Measurements from ENCODE around the gene OSBPL6.

The OSBPL6 gene

DNA sequence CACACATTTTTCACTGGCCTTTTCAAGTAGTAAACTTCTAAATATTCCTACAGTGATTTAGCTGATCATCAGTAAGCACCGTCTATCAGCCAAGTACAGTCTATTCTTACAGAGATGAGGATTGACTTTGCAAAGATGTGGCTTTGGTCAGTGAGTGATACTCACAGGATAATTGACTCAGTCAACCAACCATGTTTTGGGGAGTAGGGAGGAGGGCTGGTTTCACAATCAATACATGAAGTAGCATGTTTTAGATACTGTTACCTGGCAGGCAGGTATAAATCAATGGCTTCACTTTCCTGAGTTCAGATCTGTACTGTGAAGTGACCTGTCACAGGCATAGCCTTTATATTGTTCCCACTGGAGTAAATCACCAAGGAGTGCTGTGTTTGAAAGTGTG is 27.2 kb downstream of the OSBPL6 start:
- H3K36me3 ChIP-seq (ENCODE audit: insufficient read depth, low read length), result no peaks in the 10 kb centered on the region
- no peak for DNase-seq (ENCODE audit: low read depth, low spot score)
- no peak overlapping the region for H3K4me3 ChIP-seq
- TF ChIP-seq POLR2AphosphoS5 (IDR thresholded peaks at IDR 0.05; ENCODE audit: borderline replicate concordance, low read depth, low read length) (no peak), EZH2 (IDR thresholded peaks at IDR 0.05) (no peak), FOXP2 (optimal IDR thresholded peaks at IDR 0.05; ENCODE audit: control extremely low read depth, extremely low read length, insufficient read depth) (no peak)
- H3K9ac ChIP-seq (ENCODE audit: insufficient read length), result no peak overlapping the region
- H3K9me3 ChIP-seq (ENCODE audit: low read depth, low read length), result no peaks in the 10 kb centered on the region
- no peak overlapping the region for H3K27ac ChIP-seq

DNA sequence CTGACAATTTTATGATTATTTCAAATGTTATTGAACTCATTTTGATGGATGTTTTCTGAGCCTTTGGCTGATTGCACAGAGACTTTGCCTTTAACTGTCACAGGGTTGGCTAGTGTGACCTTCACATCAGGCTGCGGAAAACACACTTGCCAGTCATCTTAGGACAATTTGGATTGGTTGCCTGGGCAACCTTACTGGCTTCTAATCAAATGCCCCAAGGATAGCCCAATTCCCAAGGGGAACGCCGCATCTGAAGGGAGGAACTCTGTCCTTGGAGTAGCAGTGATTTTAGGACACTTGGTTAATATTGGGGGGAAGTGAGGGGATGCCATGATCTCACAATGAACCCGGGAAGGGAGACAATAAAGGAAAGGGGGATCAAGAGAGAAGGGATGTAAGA is 29.5 kb downstream of the OSBPL6 start:
- Histone ChIP-seq H3K27ac (no peak overlapping the region), H3K36me3 (ENCODE audit: insufficient read depth, low read length) (no peaks in the 10 kb centered on the region), H3K4me3 (no peak overlapping the region), H3K9ac (ENCODE audit: insufficient read length) (no peak overlapping the region), H3K9me3 (ENCODE audit: low read depth, low read length) (no peaks in the 10 kb centered on the region)
- TF ChIP-seq FOXP2 (optimal IDR thresholded peaks at IDR 0.05; ENCODE audit: control extremely low read depth, extremely low read length, insufficient read depth) (no peak), EZH2 (IDR thresholded peaks at IDR 0.05) (no peak)
- no peak for DNase-seq (ENCODE audit: low read depth, low spot score)

DNA sequence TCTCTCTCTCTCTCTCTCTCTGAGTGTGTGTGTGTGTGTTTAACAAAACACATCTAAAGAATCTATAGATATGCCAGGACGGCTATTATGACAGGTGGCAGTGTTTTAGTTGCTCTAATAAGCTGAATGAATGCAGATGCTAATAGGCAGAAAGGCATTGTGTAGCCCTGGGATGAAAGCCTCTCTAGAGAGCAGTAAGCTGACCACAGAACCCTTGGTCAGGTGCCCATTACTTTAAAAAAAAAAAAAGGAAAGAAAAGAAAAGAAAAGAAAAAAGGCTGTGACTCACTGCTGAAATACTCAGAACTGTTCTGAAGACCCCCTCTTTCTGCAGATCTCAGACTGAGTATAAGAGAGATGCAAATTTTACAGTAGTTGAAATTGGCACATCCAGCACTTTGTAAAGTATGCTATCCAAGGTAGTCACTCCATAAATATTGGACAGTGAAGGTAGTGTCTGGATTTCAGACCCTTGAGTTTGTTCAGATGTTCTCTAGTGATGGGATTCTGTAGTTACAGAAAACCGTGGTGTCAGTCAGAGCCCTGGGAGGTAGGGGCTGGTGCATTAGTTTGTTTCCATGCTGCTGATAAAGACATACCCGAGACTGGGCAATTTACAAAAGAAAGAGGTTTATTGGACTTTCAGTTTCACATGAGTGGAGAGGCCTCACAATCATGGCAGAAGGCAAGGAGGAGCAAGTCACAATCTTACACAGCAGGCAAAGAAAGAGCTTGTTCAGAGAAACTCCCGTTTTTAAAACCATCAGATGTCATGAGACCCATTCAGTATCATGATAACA is 30.9 kb downstream of the OSBPL6 start:
- Histone ChIP-seq H3K4me3 (no peak overlapping the region), H3K36me3 (ENCODE audit: insufficient read depth, low read length) (no peaks in the 10 kb centered on the region), H3K9ac (ENCODE audit: insufficient read length) (no peak overlapping the region), H3K9me3 (ENCODE audit: low read depth, low read length) (no peaks in the 10 kb centered on the region), H3K27ac (no peak overlapping the region)
- TF ChIP-seq FOXP2 (optimal IDR thresholded peaks at IDR 0.05; ENCODE audit: control extremely low read depth, extremely low read length, insufficient read depth) (no peak), EZH2 (IDR thresholded peaks at IDR 0.05) (no peak), POLR2AphosphoS5 (IDR thresholded peaks at IDR 0.05; ENCODE audit: borderline replicate concordance, low read depth, low read length) (no peak)
- DNase-seq (ENCODE audit: low read depth, low spot score), result no peak

DNA sequence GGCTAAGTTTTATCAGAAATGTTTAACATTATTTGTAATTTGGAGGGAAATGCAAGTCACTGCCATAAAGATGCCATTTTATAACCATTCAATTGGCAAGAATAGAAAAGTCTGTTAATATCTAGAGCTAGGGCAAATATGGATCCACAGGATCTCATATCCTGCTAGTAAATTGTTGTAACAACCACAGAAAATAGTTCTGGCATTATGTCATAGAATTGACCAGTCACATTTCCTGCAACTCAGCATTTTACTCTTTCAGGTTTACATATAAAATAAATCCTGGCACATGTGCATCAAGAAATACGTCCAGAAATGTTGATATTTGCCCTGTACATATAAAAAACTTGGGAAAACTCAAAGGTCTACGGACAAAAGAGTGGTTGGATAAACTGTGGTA is 32.9 kb downstream of the OSBPL6 start:
- no peak overlapping the region for H3K27ac ChIP-seq
- DNase-seq (ENCODE audit: low read depth, low spot score), result no peak
- TF ChIP-seq EZH2 (IDR thresholded peaks at IDR 0.05), result no peak
- no peak for TF ChIP-seq FOXP2 (optimal IDR thresholded peaks at IDR 0.05; ENCODE audit: control extremely low read depth, extremely low read length, insufficient read depth)
- TF ChIP-seq POLR2AphosphoS5 (IDR thresholded peaks at IDR 0.05; ENCODE audit: borderline replicate concordance, low read depth, low read length), result no peak

DNA sequence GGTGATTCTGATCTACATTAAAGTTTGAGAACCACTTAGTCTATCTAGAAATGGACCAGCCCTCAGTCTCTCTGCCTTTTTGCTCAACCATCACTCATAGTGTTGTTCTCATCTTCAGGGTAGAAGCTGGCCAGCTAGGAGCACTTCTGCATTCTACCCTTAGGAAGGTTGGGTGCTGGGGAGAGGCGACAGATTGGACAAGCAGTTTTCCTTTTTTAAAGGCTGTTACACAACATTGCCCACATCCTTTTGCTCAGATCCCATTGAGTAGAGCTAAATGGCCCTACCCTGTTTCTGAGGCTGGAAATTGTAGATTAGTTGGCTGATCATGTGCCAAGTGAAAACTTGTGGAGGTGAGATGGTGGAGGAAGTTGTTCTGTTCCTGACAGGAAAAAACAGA is 35.6 kb downstream of the OSBPL6 start:
- Histone ChIP-seq H3K36me3 (ENCODE audit: insufficient read depth, low read length) (no peaks in the 10 kb centered on the region), H3K9ac (ENCODE audit: insufficient read length) (no peak overlapping the region), H3K27ac (no peak overlapping the region), H3K4me3 (no peak overlapping the region), H3K9me3 (ENCODE audit: low read depth, low read length) (no peaks in the 10 kb centered on the region)
- DNase-seq (ENCODE audit: low read depth, low spot score), result no peak
- TF ChIP-seq FOXP2 (optimal IDR thresholded peaks at IDR 0.05; ENCODE audit: control extremely low read depth, extremely low read length, insufficient read depth) (no peak), POLR2AphosphoS5 (IDR thresholded peaks at IDR 0.05; ENCODE audit: borderline replicate concordance, low read depth, low read length) (no peak), EZH2 (IDR thresholded peaks at IDR 0.05) (no peak)

More for the DNA sequence above, 32.9 kb downstream of the OSBPL6 start:
- Histone ChIP-seq H3K36me3 (ENCODE audit: insufficient read depth, low read length) (no peaks in the 10 kb centered on the region), H3K9ac (ENCODE audit: insufficient read length) (no peak overlapping the region), H3K9me3 (ENCODE audit: low read depth, low read length) (no peaks in the 10 kb centered on the region), H3K4me3 (no peak overlapping the region)

DNA sequence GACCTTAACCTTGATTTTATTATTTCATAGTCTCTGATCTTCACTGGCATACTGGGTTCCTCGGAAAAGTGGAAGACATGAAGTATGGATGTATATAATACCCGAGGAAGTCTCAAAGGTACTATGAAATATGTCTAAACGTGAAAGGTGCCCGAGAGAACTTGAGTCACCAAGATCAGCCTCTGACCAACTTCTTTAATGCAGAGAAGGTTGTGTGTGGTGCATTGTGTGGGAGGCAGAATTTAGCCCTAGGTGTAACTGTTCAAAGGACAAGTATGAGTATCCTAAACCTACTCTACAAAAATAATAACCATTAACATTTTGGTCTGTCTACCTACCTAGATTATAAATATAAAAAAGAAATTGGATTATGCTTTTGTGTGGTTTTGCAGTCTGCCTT is 36.1 kb downstream of the OSBPL6 start:
- Histone ChIP-seq H3K4me3 (no peak overlapping the region), H3K36me3 (ENCODE audit: insufficient read depth, low read length) (no peaks in the 10 kb centered on the region), H3K9ac (ENCODE audit: insufficient read length) (no peak overlapping the region), H3K9me3 (ENCODE audit: low read depth, low read length) (no peaks in the 10 kb centered on the region), H3K27ac (no peak overlapping the region)
- TF ChIP-seq POLR2AphosphoS5 (IDR thresholded peaks at IDR 0.05; ENCODE audit: borderline replicate concordance, low read depth, low read length) (no peak), FOXP2 (optimal IDR thresholded peaks at IDR 0.05; ENCODE audit: control extremely low read depth, extremely low read length, insufficient read depth) (no peak), EZH2 (IDR thresholded peaks at IDR 0.05) (no peak)
- no peak for DNase-seq (ENCODE audit: low read depth, low spot score)

DNA sequence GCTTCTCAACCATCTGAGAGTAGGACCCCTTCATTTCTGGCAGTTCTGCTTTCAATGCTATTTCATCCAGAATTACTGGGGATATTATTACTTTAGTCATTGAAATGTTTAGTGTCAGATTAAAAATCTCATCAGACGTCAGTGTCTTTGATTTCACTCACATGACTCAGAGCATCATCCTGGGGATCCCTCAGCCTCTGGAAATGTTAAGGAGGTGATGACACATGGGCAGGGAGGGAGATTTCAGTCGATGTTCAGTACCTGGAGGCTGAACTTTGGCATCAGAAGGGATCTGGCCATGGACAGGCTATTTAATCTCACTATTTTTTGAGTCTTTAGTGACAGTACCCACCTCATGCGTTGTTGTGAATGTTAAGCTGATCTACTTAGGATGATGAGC is 39.1 kb downstream of the OSBPL6 start:
- DNase-seq (ENCODE audit: low read depth, low spot score), result no peak

DNA sequence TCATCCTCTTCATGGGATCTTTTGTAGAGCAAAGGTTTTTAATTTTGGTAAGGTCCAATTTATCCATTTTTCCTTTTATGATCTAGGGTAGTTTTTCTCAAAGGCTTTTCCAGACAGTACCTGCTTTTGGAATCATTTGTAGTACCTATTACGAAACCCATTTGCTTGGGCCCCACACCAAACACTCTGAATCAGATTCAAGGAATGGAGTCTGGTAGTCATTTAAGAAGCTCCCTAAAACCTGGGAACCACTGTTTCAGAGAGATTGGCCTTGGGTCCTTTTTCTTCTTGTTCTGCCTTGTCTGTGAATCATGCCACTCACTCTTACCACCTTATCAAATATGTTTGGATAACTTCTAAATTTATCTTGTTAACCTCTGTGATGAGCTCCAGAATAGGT is 40.3 kb downstream of the OSBPL6 start:
- Histone ChIP-seq H3K9me3 (ENCODE audit: low read depth, low read length) (no peaks in the 10 kb centered on the region), H3K27ac (no peak overlapping the region), H3K36me3 (ENCODE audit: insufficient read depth, low read length) (no peaks in the 10 kb centered on the region), H3K9ac (ENCODE audit: insufficient read length) (no peak overlapping the region), H3K4me3 (no peak overlapping the region)
- no peak for DNase-seq (ENCODE audit: low read depth, low spot score)
- TF ChIP-seq EZH2 (IDR thresholded peaks at IDR 0.05) (no peak), FOXP2 (optimal IDR thresholded peaks at IDR 0.05; ENCODE audit: control extremely low read depth, extremely low read length, insufficient read depth) (no peak), POLR2AphosphoS5 (IDR thresholded peaks at IDR 0.05; ENCODE audit: borderline replicate concordance, low read depth, low read length) (no peak)

More for the DNA sequence above, 39.1 kb downstream of the OSBPL6 start:
- Histone ChIP-seq H3K36me3 (ENCODE audit: insufficient read depth, low read length) (no peaks in the 10 kb centered on the region), H3K9me3 (ENCODE audit: low read depth, low read length) (no peaks in the 10 kb centered on the region), H3K9ac (ENCODE audit: insufficient read length) (no peak overlapping the region), H3K4me3 (no peak overlapping the region), H3K27ac (no peak overlapping the region)
- TF ChIP-seq EZH2 (IDR thresholded peaks at IDR 0.05) (no peak), FOXP2 (optimal IDR thresholded peaks at IDR 0.05; ENCODE audit: control extremely low read depth, extremely low read length, insufficient read depth) (no peak), POLR2AphosphoS5 (IDR thresholded peaks at IDR 0.05; ENCODE audit: borderline replicate concordance, low read depth, low read length) (no peak)

All from SK-N-MC (cell line).